Measurements from ENCODE around the gene FXN. TPM values are rescaled to one million over a fixed set of nuclear protein-coding genes. Genes with fewer than 3 reads are reported as not detected.

FXN gene
- total RNA-seq, 1 donor from 2014 or later: 23.2 TPM

GRCh38 chr9:69136779-69137178 lies 101.2 kb downstream of the FXN start:
- Histone ChIP-seq H4K20me1 (ENCODE audit: low read depth) (no peaks in the 10 kb centered on the region), H3K27ac (no peak overlapping the region), H3K36me3 (no peaks in the 10 kb centered on the region), H3K79me2 (ENCODE audit: low read depth) (peaks cover 8% of the 10 kb centered on the region), H3K27me3 (no peaks in the 10 kb centered on the region), H3F3A (ENCODE audit: low read depth) (no peaks in the 10 kb centered on the region), H3K9me3 (ENCODE audit: low read depth) (no peaks in the 10 kb centered on the region), H3K4me1 (peaks cover 5% of the 10 kb centered on the region), H3K4me2 (no peak overlapping the region), H3K4me3 (no peak overlapping the region), H3K9ac (no peak overlapping the region), H2AFZ (replicated peaks) (no peak overlapping the region)
- TF ChIP-seq EZH2phosphoT487 (IDR thresholded peaks at IDR 0.05) (no peak), EZH2 (IDR thresholded peaks at IDR 0.05) (no peak), CTCF (IDR thresholded peaks at IDR 0.05) (no peak)
- Mint-ChIP-seq H3K27ac (no peak overlapping the region), H3K9me3 (no peaks in the 10 kb centered on the region), H3K4me1 (peaks cover 2% of the 10 kb centered on the region), H3K4me3 (no peak overlapping the region), H3K36me3 (peaks cover 19% of the 10 kb centered on the region), H3K27me3 (ENCODE audit: insufficient read depth, low read depth) (no peaks in the 10 kb centered on the region)
- DNase-seq (ENCODE audit: low spot score): peak; percentile 25

GRCh38 chr9:69137311-69137710 lies 101.8 kb downstream of the FXN start:
- no peaks in the 10 kb centered on the region for H3K27me3 ChIP-seq
- TF ChIP-seq CTCF (IDR thresholded peaks at IDR 0.05) (no peak), EZH2phosphoT487 (IDR thresholded peaks at IDR 0.05) (no peak), EZH2 (IDR thresholded peaks at IDR 0.05) (no peak)
- Mint-ChIP-seq H3K27ac (no peak overlapping the region), H3K27me3 (ENCODE audit: insufficient read depth, low read depth) (no peaks in the 10 kb centered on the region), H3K36me3 (peaks cover 19% of the 10 kb centered on the region), H3K4me3 (no peak overlapping the region), H3K4me1 (peaks cover 2% of the 10 kb centered on the region), H3K9me3 (no peaks in the 10 kb centered on the region)
- H2AFZ ChIP-seq (replicated peaks): no peak overlapping the region
- no peak overlapping the region for H3K4me3 ChIP-seq
- H3K36me3 ChIP-seq: no peaks in the 10 kb centered on the region
- H3K4me1 ChIP-seq: peaks cover 5% of the 10 kb centered on the region
- peaks cover 8% of the 10 kb centered on the region for H3K79me2 ChIP-seq (ENCODE audit: low read depth)
- DNase-seq (ENCODE audit: low spot score): no peak
- H4K20me1 ChIP-seq (ENCODE audit: low read depth): no peaks in the 10 kb centered on the region
- H3K9me3 ChIP-seq (ENCODE audit: low read depth): no peaks in the 10 kb centered on the region
- H3K9ac ChIP-seq: no peak overlapping the region
- no peak overlapping the region for H3K27ac ChIP-seq
- H3F3A ChIP-seq (ENCODE audit: low read depth): no peaks in the 10 kb centered on the region
- H3K4me2 ChIP-seq: no peak overlapping the region

GRCh38 chr9:69139596-69139995 lies 104.0 kb downstream of the FXN start:
- no peaks in the 10 kb centered on the region for H3K9me3 ChIP-seq (ENCODE audit: low read depth)
- H3K79me2 ChIP-seq (ENCODE audit: low read depth): peaks cover 8% of the 10 kb centered on the region
- peaks cover 5% of the 10 kb centered on the region for H3K4me1 ChIP-seq
- H3K4me3 Mint-ChIP-seq: no peak overlapping the region
- no peak overlapping the region for H3K9ac ChIP-seq
- no peaks in the 10 kb centered on the region for H3F3A ChIP-seq (ENCODE audit: low read depth)
- H2AFZ ChIP-seq (replicated peaks): no peak overlapping the region
- TF ChIP-seq EZH2 (IDR thresholded peaks at IDR 0.05) (no peak), CTCF (IDR thresholded peaks at IDR 0.05) (no peak), EZH2phosphoT487 (IDR thresholded peaks at IDR 0.05) (no peak)
- H3K27ac Mint-ChIP-seq: no peak overlapping the region
- peaks cover 2% of the 10 kb centered on the region for H3K4me1 Mint-ChIP-seq
- no peak overlapping the region for H3K4me3 ChIP-seq
- no peaks in the 10 kb centered on the region for H3K36me3 ChIP-seq
- H3K27me3 Mint-ChIP-seq (ENCODE audit: insufficient read depth, low read depth): peaks cover 2% of the 10 kb centered on the region
- peaks cover 16% of the 10 kb centered on the region for H3K36me3 Mint-ChIP-seq
- no peaks in the 10 kb centered on the region for H4K20me1 ChIP-seq (ENCODE audit: low read depth)
- H3K27ac ChIP-seq: no peak overlapping the region
- no peak overlapping the region for H3K4me2 ChIP-seq
- no peaks in the 10 kb centered on the region for H3K27me3 ChIP-seq
- DNase-seq (ENCODE audit: low spot score): no peak
- no peaks in the 10 kb centered on the region for H3K9me3 Mint-ChIP-seq

Measured in neural progenitor cell (in vitro differentiated cells).